Measurements from ENCODE around the gene ETV2. TPM values are rescaled to one million over a fixed set of nuclear protein-coding genes. Genes with fewer than 3 reads are reported as not detected.

The ETV2 gene
- 1 to 10 TPM in 2 of 4 donors, not detected in 2; 1.1 to 1.2 TPM for total RNA-seq

GRCh38 chr19:35641515-35642151 lies at the start of gene ETV2:
Gene ETV2, plus strand, starts transcription at chr19:35641745. Its CDS starts 716 bp downstream, at chr19:35642461.
- TF ChIP-seq CTCF (IDR thresholded peaks at IDR 0.05; ENCODE audit: low read depth) = no peak

- no peak for TF ChIP-seq CTCF (IDR thresholded peaks at IDR 0.05; ENCODE audit: low read depth)
These were observed 49.3 kb upstream of the ETV2 start for GRCh38 chr19:35592226-35592625.

GRCh38 chr19:35595928-35596327 lies 45.6 kb upstream of the ETV2 start:
- no peak for TF ChIP-seq CTCF (IDR thresholded peaks at IDR 0.05; ENCODE audit: low read depth)

GRCh38 chr19:35596366-35596999 lies 45.1 kb upstream of the ETV2 start:
- TF ChIP-seq CTCF (IDR thresholded peaks at IDR 0.05; ENCODE audit: low read depth) = no peak

GRCh38 chr19:35601971-35602370 lies 39.6 kb upstream of the ETV2 start:
- TF ChIP-seq CTCF (IDR thresholded peaks at IDR 0.05; ENCODE audit: low read depth) = no peak

- no peak for TF ChIP-seq CTCF (IDR thresholded peaks at IDR 0.05; ENCODE audit: low read depth)
These were observed 33.9 kb upstream of the ETV2 start for GRCh38 chr19:35607661-35608060.

GRCh38 chr19:35608251-35608650 lies 33.3 kb upstream of the ETV2 start:
- no peak for TF ChIP-seq CTCF (IDR thresholded peaks at IDR 0.05; ENCODE audit: low read depth)
